ENCODE results near the gene CPSF7.

CPSF7 gene

GRCh38 chr11:61357233-61357893 lies 72.4 kb downstream of the CPSF7 start:
- DNase-seq (ENCODE audit: low read depth in 2 of 3, low spot score in 2 of 3) = no peak

GRCh38 chr11:61356706-61357105 lies 73.1 kb downstream of the CPSF7 start:
- DNase-seq (ENCODE audit: low read depth in 2 of 3, low spot score in 2 of 3) = no peak

DNA sequence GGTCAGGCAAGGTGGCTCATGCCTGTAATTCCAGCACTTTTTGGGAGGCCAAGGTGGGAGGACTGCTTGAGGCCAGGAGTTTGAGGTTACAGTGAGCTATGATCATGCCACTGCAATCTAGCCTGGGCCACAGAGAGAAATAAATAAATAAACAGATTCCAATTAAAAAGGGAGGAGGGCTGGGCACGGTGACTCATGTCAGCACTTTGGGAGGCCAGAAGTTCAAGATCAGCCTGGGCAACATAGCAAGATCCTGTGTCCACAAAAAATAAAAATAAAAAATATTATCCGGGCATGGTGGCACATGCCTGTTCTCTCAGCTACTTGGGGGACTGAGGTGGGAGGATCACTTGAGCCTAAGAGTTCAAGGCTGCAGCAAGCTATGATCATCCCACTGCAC lies 75.6 kb downstream of the CPSF7 start:
- DNase-seq (ENCODE audit: low read depth in 2 of 3, low spot score in 2 of 3) = no peak

DNA sequence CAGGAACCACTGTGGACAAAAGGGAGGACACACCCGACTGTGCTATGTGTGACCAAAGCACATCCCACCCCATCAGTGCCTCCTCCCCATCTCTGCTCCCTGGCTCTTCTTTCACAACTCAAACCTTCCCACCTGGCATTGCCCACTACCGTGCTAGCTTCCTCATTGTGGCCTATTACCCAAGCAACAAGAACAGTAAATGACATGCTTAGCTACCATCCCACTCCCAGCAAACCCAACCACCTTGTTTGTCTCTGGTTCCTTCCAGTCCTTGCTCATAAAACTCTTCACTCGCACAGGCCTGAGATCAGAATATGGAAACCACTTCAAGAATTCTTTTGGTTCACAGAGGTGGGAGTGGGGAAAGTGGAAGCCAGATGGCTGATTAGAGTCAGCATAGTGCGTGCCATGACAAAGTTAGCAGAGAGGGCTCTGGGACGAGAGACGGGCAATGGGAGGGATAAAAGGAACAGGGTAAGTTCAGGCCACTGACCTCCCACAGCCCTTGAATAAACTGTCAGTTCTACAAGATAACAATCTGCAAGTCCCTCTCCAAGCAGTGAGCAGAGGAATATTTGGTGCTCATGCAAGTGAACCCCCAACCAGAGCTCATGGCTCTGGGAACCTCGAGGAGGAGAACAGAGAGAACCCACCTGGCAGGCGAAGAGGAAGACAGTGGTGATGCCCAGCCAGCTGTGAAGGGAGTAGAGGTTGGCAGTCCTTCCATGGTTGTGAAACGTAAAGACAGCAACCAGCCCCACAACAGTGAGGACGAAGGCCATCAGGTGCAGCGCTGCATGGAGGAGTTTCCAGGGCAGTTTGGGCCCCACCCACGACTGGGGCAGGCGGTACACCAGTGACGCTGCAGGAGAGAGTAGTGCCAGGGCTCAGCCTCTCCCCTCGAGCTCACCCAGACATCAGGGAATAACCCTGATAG lies 76.4 kb downstream of the CPSF7 start:
- no peak for DNase-seq (ENCODE audit: low read depth in 2 of 3, low spot score in 2 of 3)

Measured in activated CD8-positive, alpha-beta memory T cell treated with anti-CD3 and anti-CD28 coated beads for 48 hours (primary cell).